Mucosa of gallbladder (tissue), 1 donor: ENCODE measurements around the gene VAV2. TPM values are rescaled to one million over a fixed set of nuclear protein-coding genes. Genes with fewer than 3 reads are reported as not detected.

Source experiments
- DNase-seq: peaks from one replicate; pipeline ENCODE4 v3.0.0-alpha.2; 2020; ENCODE audit warnings: low spot score
- total RNA-seq: library from RNA; stranded (reverse); gene quantifications from one replicate; pipeline ENCODE4 v1.2.1, GENCODE V29; 2021
- donor health status: DM: no; HTN: no; CAD: no.

VAV2 gene
- total RNA-seq, 1 donor from 2014 or later, result 64.4 TPM

DNA sequence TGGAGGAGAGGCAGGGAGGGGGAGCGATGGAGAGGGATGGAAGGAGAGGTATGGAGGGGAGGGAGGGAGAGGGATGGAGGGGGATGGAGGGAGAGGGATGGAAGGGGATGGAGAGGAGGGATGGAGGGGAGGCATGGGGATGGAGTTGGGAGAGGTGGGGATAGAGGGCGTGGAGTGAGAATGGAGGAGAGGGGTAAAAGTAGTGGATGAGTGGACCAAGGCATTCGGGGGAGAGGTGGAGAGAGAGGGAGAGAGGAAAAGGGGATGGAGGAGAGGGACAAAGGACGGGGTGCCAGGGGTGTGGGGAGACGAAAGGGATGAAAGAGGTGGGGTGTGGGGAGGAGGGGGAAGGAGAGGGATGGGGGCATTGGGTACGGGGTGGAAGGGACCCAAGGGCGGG, 100.4 kb downstream of the VAV2 start:
- no peak for DNase-seq

DNA sequence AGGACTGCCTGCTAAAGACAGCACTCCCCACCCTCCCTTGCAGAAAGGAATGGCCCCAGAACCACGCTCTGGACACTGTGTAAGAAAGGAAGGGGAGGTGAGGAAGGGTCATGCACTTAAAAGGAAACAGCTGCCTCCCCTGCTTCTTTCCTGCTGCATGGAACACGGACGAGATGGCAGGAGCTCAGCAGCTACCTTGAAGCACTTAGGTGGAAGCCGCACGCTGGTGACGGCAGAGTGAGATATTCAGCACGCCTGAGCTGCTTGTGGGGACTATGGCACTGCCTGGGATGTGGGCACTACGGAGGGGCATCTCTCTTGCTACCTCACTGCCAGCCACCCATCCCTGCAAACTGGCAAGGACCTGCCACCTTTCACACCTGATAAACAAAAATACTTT, 101.5 kb downstream of the VAV2 start:
- no peak for DNase-seq

DNA sequence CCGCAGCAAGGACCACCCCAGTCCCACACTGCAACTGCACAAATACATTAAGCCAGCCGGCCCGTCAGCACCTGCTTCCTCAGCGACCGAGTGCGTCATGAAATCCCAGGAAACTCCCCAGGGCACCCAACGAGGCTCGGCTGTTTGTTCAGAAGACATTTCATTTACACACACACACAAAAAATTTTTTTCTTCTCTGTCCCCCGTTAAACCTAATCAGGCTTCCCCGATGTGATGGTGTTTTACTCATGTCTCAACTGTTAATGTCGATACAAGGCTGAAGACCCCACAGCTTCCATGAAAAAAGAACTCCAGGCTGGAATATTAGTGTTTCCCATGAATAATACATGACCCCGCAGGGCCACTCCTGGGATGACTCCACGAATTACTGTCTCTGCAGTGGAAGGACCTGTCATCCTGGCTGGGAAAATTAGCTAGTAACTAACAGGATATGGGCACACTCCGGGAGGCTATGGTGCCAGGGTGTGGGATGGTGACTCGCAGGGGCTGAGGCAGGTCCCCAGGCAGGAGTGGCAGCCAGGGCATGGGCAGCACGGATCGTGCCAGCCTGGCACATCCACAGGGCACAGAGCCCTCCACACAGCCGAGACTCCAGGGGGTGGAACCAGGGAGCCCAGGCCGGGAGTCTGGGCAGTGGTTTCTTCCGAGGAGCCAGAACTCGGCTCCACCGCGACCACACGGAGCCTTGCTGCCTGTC, 102.4 kb downstream of the VAV2 start:
- DNase-seq, result no peak

DNA sequence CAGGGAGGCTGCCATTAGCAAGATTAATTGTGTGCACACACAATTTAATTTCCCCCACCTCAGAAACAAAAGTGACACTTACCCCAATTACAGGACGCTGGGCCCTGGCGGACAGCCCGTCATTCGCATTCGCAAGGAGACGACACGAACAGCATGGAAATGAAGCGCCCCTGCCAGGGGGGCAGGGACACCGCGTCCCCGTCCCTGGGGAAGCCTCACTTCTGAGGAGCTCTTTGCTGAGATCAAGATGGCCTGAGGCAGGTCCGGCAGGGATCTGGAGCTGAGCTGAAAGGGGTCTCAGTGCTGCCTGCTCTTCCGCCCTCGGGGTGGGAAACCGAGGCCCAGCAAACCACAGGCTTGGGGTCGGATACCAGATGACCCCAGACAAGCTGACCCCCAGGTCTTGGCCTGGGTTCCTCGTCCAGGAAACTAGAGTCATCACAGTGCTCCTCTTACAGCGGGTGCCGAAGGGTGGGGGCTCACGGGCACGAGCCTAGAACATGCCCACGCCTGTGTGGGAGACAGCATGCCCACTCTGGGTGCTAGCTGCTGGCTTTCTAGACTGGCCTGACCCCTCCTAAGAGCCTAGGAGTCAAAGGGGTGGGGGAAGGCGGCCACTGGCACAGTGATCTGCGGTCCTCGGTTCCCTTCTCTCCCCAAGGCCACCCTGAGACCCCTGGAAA, 103.2 kb downstream of the VAV2 start:
- DNase-seq, result no peak

DNA sequence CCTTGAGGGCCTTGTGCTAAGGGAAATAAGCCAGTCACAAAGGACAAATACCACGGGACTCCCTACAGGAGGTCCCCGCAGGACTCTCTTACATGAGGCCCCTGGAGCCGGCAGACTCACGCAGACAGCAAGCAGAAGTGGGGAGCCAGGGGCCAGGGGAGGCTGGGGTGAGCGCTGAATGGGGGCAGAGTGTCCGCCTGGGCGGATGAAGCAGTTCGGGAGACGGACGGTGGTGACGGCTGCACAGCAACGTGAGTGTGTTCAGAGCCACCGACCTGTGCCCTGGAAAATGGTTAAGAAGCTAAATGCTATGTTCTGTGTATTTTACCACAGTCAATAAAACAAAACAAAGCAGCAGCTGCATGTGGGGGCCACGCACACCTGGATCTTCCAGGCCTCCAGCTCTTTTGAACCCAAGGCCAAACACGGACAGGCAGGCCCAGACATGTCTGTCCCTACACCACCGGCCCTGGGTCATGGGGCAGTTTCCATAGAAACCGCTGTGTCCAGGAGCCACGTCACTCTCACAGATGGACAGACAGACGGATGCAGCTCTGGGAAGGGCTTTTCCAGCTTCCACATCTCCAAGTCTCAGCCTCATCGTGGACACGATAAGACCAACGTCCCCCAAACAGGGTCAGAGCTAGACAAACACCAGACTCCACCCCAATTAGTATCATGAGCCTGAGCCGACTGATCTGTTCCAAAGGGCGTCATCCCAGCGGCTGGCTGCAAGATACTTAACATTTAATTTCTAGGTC, 103.9 kb downstream of the VAV2 start:
- no peak for DNase-seq

DNA sequence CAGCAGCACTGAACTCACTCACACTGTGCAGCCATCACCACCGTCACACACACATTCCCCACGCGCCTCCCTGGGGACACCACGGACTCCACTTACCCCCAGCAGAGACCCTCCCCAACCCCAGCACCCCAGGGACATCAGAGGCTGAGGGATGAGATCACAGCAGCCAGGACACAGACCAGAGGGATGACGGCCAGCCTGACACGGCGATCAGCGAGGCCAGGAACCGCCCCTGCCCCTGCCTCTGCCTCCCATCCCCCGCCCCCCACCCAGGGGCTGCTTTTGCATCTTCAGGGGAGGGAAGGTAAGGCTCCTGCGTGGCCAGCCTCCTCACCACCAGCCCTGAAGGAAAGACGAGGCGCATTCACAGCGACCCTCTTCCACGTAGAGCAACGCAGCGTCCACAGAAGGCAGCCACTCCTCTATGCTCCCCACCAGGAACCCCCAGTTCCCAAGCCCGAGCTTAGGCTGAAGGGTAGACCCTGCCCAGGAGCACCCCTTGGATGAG, 104.5 kb downstream of the VAV2 start:
- no peak for DNase-seq

DNA sequence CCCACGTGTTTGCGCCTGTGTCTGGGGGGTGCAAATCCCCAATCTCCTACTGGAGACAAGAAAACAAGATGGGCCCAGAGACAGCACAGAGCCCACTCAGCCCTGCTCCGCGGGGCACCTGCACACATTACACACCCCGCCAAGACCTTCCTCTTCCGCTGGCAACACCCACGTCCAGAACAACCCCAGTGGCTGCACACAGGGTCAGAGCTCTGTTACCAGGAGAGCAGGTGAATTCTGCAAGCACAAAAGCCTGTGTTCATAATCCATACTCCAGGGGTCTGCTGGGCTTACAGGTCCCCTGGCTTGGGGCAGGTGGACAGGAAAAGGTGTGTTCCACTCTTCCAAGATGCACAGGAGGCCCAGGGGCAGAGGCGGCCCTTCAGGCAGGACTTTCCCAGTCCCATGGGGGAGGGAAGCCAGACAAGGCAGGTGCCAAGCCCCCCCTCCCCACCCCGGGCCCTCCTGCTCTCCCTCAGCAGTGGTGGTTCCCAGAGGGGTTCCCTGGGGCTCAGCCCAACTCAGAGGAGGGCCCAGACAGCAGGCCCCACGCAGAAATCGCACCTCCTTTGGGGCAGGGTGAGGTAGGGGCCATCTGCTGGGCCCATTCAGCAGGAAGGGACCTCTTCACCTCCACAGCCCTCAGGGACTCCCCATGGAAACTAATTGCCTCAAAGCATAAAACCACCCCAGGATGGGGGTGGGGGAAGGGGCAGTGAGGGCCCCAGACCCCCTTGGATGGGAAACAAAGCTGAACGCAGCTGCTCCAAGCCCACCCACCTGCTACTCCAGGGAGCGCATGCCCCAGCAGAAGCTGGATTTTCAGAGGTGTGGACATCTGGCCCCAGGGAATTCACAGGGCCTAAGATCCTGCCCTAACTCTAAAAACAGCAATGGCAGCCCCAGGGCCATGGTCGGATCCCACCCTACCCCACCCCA, 105.3 kb downstream of the VAV2 start:
- DNase-seq, result no peak

DNA sequence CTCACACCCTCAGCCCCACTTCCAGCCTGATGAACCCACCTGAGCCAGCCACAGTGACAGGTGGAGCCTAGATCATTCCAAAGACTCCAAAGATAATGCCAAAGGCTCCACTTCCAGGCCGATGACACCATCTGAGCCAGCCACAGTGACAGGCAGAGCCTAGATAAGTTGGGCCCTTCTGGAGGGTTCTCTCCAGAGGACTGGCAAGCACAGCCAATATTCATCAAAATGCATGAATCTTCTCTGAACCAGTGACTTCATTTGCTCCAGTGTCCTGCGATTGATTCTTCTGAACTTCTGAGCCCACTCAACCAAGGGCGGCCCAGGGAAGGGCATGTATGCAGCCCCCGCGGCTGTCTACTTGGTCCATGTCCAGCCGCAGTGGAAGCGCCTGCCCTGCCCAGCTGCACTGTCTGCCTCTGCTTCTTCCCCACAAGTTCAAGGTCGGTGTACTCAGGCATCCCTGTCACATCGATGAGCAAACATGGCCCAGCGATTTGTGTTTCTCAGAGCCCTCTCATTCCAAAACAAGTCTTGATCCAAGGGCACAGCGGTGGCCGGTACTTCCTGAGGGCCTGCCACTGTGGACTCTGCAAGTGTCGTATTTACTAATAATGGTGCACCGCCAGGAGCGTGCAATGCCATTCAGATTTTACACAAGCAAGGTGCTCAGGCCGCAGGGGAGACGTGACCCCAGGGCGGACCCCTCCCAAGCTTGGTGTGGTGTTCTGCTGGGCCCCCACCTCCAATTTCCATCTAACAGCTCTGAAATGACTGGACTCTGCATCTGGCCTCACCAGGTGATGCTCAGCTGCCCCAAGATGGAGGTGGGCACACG, 107.0 kb downstream of the VAV2 start:
- no peak for DNase-seq

DNA sequence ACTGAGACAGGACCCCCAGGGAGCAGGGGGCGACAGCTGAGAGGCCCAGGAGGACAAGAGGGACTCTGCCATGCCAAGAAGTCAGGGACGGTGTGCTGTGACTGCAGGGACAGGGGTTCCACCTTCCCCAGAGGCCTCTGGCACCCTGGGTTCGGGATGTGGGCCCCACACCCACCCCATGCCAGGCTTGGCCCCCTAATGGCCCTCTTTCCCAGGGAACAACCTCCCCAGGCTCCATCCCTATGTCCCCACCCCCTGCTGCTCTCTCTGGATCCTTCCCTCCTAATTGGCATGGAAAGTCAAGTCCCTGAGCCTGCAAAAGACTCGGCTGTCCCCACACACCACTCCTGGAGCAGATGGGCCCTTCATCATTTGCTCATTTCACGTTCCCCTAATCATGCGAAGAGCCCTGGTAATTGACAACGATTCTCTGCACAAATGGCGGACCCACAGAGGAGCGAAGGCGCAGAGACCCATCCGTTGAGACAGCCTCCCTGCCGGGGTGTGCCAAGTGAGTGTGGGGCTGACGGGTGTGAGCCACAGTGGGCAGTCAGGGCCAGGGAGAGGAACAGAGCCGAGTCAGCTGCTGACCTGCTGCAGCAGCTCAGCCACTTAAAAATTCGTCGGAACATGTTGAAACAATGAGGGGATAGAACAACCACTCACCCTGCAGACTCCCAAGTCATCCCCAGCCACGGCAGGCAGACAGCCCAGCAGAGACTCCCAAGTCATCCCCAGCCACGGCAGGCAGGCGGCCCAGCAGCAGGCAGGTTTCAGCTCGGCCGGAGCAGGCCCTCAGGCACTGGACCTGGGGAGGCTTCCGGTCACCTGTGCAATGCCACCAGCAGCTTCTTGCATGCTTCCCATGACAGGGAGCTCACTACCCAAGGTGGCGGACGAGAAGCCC, 109.0 kb downstream of the VAV2 start:
- no peak for DNase-seq

DNA sequence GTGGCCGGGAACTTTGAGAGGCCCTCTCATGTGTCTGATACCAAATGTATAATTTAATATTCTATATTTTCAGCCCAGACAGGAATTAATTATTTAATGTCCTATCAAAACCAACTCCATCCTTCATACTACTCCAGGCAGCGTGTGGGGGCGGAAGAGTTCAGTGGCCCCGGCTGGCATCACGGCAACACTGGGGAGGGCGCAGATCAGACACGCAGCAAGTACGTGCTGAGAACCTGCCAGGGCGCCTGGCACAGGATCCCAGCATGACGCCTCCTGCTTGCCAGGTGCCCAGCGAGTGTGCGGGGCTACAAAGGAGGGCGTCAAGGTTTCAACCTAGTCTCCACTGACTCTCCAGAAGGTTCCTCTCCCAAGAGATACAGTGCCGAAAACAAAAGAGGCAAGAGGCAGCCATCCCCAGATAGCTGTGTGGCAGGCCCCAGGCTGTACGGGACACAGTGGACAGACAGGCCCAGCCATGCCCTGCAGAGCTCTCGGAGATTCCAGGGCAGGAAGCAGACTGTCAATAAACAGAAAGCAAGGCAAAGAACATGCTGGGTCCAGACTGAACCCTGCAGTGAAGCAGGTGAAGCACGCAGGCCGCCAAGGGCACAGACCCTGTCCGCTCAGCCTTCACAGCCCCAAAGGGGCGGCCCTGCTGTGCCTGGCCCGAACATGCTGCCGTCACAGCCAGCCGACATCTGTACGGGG, 110.3 kb downstream of the VAV2 start:
- no peak for DNase-seq

DNA sequence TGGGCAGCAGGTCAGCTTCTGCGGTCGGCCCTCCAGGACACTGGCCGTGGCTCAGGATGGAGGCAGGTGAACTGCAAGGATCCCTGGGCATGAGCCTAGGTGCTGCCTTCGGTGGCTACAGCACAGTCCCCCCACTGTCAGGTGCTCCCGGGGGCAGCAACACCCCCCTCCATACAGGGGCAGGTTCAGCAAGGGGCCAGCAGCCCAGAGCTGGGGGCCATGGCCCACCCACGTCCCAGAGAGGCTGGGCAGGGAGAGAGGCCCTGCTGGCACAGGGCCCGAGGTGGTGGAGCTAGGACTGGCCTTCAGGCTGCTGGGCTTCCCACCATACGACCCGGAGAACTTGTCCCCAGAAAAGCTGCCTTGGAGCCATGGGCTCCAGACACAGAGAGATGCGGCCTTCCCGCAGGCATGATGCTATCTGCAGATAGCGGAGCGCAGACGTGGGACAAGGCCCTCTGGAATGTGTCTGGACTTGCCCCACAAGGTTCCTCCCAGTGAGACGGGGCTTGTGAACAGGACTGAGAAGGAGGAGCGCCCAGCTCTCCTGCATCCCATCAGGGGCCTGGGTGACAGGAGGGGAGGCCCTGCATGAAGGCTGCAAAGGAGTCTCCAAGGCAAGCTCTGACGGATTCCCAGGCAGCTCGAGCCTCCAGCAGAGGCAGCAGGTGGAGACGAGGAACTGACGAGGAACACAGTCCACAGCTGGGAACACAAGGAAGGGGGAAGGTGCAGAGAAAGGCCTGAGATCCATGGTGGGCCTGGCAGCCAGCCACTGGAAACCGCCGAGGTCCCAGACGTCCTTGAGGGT, 111.1 kb downstream of the VAV2 start:
- DNase-seq, result no peak

DNA sequence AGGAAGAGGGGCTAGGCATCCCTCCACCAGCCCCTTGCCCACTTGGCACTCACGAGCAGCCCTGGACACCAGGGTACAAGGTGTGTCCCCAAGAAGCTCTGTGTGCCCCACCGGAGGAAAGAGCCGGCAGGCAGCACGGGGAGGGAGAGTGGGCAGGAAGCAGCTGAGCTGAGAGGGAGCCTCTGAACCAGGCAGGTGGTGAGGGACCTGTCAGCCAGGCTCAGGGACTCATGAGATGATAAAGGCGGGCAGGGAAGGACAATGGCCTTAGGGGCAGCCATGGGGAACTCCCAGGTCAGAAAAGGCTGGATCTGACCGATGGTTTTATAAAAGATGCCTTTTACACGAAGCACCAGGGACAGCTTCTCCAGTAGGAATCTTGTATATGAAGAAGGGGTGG, 112.0 kb downstream of the VAV2 start:
- no peak for DNase-seq

DNA sequence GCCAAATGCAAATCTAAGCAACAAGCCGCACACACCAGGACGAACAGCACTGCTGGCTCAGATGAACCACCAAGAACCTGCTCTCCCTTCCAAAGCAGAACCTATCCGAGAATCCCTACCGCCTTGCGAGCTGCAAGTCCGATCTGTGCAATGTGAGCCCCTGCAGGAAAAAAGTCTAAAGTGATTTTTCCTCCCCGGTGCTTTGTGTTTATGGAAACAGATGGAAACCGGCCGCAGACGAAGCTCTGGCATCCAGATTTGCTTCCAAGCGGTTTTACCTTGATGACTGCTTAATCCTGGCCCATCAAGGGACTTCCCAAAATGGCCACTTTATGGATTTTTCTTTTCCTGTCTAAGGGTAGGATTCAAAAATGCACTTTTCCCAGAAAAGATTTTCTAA, 112.5 kb downstream of the VAV2 start:
- no peak for DNase-seq

DNA sequence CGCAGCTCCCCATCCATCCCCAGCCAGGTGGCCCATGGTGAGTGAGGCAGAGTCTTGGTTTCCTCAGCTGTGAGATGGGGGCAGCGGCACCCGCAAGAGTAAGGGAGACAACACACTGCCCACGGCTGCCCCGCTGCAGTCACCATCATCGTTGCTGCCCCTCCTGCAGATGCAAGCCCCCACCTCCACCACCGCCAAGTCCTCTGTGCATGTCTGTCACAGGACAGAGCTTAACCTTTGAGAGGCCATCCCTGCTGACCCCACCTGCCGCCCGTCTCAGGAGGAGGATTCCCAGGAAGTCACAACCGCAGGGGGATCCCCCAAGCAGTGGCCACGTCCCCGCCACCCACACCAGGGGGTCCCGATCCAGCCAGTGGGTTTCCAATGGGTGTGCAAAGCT, 113.7 kb downstream of the VAV2 start:
- DNase-seq, result no peak

DNA sequence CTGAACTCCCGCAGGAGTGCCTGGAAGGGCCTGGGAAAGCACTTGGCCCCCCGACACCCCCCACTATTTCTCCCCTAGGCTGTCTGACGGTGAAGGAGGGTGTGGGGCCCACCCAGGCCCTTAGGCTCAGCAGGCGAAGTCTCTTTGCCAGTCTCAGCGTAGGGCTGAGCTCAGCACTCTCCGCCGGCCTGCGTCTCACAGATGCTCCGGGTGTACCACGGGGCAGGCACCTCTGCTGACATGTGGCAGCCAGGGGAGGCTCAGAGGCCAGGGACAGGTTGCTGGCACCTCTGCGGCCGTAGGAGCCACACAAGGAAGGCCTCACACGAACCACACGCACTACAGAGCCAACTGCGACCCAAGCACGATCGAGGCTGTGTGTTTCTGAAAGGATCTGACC, 114.2 kb downstream of the VAV2 start:
- no peak for DNase-seq

DNA sequence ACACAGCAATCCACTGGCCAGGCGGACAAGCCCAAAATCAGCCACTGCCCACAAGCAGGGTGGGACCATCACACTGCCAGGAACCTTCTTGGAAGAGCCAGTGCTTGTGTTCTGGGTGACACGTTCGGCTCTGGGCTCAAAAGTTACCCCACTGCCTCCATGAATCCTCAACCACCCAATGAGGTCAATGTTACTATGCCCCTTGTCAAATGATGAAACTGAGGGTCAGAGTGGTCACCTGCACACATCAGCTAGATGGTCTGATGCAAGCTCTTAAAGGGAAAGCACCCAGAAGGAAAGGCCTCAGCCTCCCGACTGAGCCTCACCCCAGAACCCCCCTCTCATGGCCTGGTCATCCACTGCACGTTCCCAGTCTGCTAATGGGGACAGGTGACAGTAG, 114.8 kb downstream of the VAV2 start:
- DNase-seq, result no peak

DNA sequence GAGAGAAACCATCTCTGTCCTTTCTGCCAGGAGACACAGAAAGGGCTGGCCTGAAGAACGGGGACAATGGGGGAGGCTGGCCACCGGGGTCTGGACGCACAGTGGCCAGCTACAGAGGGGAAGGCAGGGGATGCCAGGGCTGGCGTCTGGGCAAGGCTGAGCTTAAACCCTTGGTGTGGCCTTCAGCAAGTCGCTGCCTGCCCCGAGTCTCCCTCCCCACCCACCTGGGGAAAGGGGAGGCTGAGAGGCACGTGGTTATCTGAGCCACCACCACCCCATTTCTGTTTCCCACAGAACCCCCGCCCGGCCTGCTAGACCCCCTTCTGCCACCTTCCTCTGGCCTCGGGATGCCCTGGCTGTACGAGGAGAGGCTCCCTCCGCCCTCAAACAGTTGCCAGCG, 115.3 kb downstream of the VAV2 start:
- no peak for DNase-seq

DNA sequence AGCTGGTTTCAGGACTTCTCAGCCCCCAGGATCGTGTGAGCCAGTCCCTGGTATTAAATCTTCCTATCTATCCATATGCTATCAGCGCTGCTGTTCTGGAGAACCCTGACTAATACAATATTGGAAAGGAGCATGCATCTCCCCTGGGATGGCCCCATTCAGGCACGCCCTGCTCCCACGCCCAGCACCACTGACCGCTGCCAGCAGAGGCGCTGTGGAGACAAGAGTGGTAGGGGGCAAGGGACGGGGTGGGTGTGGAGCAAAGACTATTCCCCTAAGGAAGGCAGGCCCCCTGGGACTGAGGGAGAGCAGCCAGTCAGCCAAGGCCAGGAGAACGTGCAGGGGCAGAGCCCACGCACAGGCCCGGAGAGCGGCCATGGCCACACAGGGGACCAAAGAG, 116.0 kb downstream of the VAV2 start:
- no peak for DNase-seq
